Uterus (tissue), 2 donors: ENCODE data around the gene SLC44A5.

Source experiments
- POLR2A ChIP-seq, 2 donors: fragments of 450-650 bp; IDR thresholded peaks; one replicate each; pipeline ENCODE4 v1.6.1; 2016; ENCODE audit warnings: antibody characterized with exemption in 2 of 2, mild to moderate bottlenecking in 1 of 2, moderate library complexity in 1 of 2
- TF ChIP-seq, protein P1 (sequence below), 4 experiments: fragments of 200-600 bp in 2 of 4; fragments of 450-650 bp in 2 of 4; sonication (generic) in 2 of 4; IDR thresholded peaks; one replicate each; pipeline ENCODE4 v1.5.1; 2016 to 2019; ENCODE audit warnings: antibody characterized with exemption in 4 of 4, mild to moderate bottlenecking in 2 of 4, moderate library complexity in 1 of 4

GRCh38 chr1:75293270-75293669 lies 317.6 kb downstream of the SLC44A5 start:
- TF ChIP-seq, protein P1, sequence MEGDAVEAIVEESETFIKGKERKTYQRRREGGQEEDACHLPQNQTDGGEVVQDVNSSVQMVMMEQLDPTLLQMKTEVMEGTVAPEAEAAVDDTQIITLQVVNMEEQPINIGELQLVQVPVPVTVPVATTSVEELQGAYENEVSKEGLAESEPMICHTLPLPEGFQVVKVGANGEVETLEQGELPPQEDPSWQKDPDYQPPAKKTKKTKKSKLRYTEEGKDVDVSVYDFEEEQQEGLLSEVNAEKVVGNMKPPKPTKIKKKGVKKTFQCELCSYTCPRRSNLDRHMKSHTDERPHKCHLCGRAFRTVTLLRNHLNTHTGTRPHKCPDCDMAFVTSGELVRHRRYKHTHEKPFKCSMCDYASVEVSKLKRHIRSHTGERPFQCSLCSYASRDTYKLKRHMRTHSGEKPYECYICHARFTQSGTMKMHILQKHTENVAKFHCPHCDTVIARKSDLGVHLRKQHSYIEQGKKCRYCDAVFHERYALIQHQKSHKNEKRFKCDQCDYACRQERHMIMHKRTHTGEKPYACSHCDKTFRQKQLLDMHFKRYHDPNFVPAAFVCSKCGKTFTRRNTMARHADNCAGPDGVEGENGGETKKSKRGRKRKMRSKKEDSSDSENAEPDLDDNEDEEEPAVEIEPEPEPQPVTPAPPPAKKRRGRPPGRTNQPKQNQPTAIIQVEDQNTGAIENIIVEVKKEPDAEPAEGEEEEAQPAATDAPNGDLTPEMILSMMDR (IDR thresholded peaks at IDR 0.05): no peak
- TF ChIP-seq POLR2A (IDR thresholded peaks at IDR 0.05): no peak
